Hypothalamus (tissue), 51 donors: ENCODE data around the gene PTGER3.
"Not testable (repeated sequence)": the region's sequence is repeated elsewhere in the genome, so short reads cannot be mapped to it uniquely, and the experiment has no call there.

Experiments used
- DNase-seq, 51 donors: peaks; one replicate each; lab custom pipeline; 2025; lab: John Stamatoyannopoulos, UW

The PTGER3 gene

GRCh38 chr1:71015745-71016144 is 31.9 kb downstream of the PTGER3 start:
- DNase-seq: no peak

- DNase-seq: no peak
Measured at GRCh38 chr1:71014178-71014579, 33.4 kb downstream of the PTGER3 start.

GRCh38 chr1:71002709-71003475 is 44.7 kb downstream of the PTGER3 start:
- no peak for DNase-seq

- no peak for DNase-seq
Measured at GRCh38 chr1:71001624-71002023, 46.0 kb downstream of the PTGER3 start.

GRCh38 chr1:70997793-70998192 is 49.8 kb downstream of the PTGER3 start:
- DNase-seq: no peak

- no peak for DNase-seq
Measured at GRCh38 chr1:70994753-70995268, 52.8 kb downstream of the PTGER3 start.

GRCh38 chr1:70993798-70994197 is 53.8 kb downstream of the PTGER3 start:
- DNase-seq: no peak

- no peak for DNase-seq
Measured at GRCh38 chr1:70992521-70992920, 55.1 kb downstream of the PTGER3 start.

- DNase-seq: no peak
Measured at GRCh38 chr1:70990469-70991253, 57.0 kb downstream of the PTGER3 start.

- no peak for DNase-seq
Measured at GRCh38 chr1:70987497-70987896, 60.1 kb downstream of the PTGER3 start.

GRCh38 chr1:70985776-70986225 is 61.8 kb downstream of the PTGER3 start:
- not testable (repeated sequence) for DNase-seq

GRCh38 chr1:70985278-70985677 is 62.3 kb downstream of the PTGER3 start:
- DNase-seq: not testable (repeated sequence)

- DNase-seq: no peak
Measured at GRCh38 chr1:70980361-70980760, 67.3 kb downstream of the PTGER3 start.

- DNase-seq: no peak
Measured at GRCh38 chr1:70979881-70980280, 67.7 kb downstream of the PTGER3 start.

GRCh38 chr1:70979313-70979712 is 68.3 kb downstream of the PTGER3 start:
- DNase-seq: no peak

GRCh38 chr1:70978623-70979022 is 69.0 kb downstream of the PTGER3 start:
- DNase-seq: no peak

GRCh38 chr1:70977575-70977974 is 70.0 kb downstream of the PTGER3 start:
- no peak for DNase-seq

GRCh38 chr1:70977041-70977440 is 70.6 kb downstream of the PTGER3 start:
- DNase-seq: no peak

GRCh38 chr1:70973754-70974153 is 73.9 kb downstream of the PTGER3 start:
- DNase-seq: no peak

- DNase-seq: no peak
Measured at GRCh38 chr1:70970407-70970806, 77.2 kb downstream of the PTGER3 start.

- no peak for DNase-seq
Measured at GRCh38 chr1:70966018-70966638, 81.5 kb downstream of the PTGER3 start.
